ENCODE measurements around the gene CFDP1.

DNA sequence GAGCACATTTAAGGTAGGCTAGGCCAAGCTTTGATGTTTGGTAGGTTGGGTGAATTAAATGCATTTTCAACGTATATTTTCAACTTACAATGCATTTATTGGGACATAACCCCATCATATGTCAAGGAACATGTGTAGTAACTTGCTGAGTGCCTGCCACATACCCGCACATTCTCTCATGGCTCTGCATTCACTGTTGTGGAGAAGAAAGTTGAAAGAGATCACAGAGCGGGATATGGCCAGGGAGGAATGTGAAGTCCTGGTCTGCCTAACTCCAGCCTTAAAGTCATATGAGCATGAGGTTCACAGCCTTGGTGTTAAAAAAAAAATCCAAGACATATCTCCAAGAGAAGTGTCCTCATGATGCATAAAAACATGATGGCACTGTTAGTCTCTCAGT is 79.1 kb downstream of the CFDP1 start:
- no peak for TF ChIP-seq POLR2A (IDR thresholded peaks at IDR 0.05; ENCODE audit: low read depth)
- TF ChIP-seq, protein P1, sequence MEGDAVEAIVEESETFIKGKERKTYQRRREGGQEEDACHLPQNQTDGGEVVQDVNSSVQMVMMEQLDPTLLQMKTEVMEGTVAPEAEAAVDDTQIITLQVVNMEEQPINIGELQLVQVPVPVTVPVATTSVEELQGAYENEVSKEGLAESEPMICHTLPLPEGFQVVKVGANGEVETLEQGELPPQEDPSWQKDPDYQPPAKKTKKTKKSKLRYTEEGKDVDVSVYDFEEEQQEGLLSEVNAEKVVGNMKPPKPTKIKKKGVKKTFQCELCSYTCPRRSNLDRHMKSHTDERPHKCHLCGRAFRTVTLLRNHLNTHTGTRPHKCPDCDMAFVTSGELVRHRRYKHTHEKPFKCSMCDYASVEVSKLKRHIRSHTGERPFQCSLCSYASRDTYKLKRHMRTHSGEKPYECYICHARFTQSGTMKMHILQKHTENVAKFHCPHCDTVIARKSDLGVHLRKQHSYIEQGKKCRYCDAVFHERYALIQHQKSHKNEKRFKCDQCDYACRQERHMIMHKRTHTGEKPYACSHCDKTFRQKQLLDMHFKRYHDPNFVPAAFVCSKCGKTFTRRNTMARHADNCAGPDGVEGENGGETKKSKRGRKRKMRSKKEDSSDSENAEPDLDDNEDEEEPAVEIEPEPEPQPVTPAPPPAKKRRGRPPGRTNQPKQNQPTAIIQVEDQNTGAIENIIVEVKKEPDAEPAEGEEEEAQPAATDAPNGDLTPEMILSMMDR (IDR thresholded peaks at IDR 0.05), result no peak
- no peak for TF ChIP-seq POLR2AphosphoS5 (IDR thresholded peaks at IDR 0.05)
